Stimulated activated CD4-positive, alpha-beta T cell treated with anti-CD3 and anti-CD28 coated beads, Interleukin-1b, Interleukin-23, amount 100 ng/mL, for 48 hours (primary cell): ENCODE data around the gene TMEM178B.

Source experiments
- DNase-seq: peaks from one replicate; pipeline ENCODE4 v3.0.0-alpha.2; 2020

TMEM178B gene

DNA sequence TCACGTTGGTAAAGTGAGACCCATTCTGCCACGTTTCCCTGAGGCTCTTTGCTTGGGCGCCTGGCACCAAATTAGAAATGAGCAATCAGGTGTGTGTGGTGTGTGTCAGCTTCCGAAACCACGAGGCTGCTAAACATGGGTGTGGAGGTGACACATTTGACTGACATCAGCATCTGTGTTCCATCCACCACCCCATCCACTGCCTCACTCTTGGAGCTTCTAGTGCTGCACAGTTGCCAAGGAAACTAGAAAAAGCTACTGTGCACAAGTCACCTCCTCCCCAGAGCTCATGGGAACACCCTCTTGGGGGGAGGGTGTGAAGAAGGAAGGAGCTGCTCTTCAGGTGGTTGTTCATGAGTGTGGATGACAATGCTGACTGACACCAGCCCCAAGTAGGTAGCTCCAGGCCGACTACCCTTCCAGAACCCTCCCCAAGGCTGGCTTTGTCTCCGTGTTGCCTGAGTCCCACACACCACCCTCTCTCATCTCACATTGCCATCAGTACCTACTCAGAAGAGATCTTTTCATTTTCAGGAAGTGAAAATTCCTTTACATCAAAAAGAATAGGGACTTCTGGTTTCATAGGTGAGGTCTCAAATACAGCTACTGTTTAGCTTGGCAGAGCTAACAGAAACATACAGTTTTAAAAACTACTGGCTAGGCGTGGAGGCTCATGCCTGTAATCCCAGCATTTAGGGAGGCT, 152.2 kb downstream of the TMEM178B start:
- DNase-seq = no peak

DNA sequence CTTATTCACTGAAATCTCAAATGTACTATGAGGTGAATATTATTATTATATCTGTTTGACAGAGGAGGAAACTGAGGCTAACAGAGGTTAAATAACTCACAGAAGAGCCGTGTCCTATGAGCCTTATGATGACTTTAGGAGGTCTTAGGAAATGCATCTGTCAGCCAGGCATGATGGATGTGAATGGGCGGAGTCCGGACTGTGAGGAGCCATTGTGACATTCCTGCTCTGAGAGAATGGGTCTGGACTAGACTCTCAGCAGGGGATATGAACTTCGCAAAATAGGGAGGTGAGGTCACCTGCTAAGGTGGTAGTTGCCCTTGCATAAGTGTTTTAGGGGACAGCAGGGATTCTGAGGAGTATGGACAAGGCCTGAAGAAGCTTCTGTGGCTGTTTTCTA, 153.6 kb downstream of the TMEM178B start:
- DNase-seq = no peak

DNA sequence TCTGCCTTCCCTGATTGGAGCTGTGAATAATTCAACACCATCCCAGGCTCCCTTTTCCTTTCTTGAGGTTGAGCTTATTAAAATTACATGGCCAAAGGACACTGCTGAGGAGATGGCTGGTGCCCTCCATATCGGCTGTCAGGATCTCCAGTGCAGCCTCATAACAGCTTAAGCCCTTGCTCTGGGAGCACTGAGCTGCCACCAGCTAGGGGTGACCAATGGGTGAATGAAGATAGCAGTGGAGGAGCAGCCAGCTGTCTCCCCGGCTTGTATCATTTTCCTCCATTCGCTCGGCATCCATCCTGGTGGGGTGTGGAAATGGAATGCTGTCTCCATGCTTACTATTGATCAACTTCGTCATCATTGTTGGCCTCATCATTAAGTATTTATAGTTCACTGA, 154.6 kb downstream of the TMEM178B start:
- no peak for DNase-seq

DNA sequence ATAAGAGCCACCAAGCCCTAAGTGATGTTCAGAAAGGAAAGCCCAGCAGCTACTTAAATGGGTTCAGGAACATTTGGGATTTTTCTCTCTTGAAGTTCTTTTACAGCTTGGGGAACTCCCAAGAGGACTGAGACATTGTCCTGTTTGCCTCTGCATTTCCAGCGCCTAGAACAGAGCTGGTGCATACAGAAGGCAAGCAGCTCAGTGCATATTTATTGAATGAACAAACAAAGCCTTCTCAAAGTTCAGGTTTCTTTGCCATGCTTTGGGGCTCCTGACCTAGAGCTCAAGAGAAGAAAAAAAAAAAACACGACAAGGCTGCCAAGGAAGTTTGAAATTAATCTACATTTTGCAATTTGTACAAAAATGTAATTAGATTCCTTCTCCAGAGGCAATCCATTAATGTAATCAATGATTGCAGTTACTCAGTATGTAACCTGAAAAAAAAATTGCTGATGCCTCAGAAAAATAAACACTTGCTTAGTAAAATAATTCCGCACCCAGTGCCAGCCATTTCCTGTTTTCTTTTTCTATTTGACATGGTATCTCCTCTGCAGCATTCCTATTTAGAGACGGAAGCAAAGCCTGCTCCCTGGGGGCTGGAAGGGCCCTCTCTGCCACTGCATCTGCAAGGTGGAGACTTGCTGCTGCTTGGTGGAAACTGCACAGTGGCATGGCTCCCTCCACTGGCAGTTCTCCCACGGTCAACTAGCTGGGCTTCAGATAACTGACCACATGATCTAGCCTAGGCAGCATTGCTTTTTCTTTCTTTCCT, 157.3 kb downstream of the TMEM178B start:
- no peak for DNase-seq

DNA sequence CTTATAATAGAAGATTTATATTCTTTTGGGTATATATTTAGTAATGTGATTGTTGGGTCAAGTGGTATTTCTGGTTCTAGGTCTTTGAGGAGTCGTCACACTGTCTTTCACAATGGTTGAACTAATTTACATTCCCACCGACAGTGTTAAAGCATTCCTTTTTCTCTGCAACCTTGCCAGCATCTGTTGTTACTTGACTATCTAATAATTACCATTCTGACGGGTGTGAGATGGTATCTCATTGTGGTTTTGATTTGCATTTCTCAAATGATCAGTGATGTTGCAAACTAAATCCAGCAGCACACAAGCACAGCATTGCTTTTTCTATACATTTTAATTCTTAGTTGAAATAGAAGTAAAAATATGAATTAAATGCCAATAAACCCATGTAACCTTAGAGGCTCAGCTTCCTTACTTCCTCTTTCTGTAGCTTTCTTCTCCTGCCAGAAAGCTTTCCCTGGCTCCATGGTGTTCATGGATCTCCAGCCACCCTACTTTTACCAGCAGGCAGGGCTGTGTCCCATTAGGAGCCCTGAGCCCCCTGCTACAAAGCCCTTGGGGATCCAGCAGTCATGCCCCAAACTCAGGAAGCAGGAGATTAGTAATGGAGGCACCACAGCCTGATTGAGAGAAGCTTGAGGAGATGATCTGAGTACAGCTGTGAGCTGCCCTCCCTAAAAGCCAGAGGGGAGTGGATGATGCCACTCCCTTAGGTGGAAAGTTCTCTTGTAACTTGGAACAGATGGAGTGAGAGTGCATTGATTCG, 158.6 kb downstream of the TMEM178B start:
- no peak for DNase-seq

DNA sequence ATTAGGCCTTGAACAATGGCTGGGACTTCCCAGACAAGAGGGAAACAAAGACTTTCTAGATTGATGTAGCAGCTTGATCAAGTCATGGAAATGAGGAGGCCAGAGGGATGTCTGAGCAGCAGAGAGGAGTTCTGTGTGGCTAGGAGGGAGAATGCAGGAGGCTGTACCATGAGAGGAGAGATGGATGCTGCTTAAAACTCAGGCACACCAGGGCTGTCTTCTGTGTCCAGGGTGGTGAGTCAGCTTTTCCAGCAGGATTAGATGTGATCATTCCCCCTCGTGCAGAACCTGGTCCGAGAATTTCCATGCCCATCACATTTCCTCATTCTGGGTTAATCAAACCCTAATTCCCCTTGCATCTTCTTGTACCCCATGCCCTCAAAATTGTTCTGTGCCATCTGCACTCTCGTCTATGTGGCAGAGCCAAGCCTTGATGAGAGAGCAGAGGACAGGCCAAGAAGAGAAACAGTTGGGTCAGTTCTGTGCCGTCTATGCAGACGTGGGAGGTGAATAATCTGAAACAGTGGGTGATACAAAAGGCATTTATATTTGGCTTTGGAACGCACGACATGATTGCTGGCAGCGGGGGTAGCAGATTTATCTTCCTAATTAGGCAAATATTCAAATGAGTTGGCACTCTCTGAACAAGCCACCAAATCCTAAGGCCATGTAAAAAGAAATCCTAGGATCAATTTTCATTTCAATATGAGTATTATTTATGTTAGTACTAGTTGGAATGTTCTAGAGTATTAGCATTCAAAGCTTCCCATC, 160.7 kb downstream of the TMEM178B start:
- DNase-seq = no peak

DNA sequence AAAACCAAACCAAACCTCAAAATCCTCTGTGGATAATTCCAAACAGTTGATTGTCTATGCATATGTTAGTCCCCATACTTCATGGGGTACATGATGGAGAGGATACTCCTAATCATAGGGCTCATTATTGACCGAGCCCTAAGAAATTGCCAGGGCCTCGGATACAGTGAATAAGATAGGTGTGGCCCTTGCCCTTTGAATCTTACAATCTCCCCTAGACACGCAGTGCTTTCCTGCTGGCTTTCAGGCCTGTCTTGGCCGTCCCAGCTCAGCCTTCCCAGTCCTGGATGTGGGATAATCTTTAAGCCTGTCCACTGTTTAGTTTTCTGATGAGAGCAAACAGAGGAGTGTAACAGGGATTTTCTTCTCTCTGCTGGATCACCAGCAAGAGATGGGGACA, 161.8 kb downstream of the TMEM178B start:
- DNase-seq = no peak

DNA sequence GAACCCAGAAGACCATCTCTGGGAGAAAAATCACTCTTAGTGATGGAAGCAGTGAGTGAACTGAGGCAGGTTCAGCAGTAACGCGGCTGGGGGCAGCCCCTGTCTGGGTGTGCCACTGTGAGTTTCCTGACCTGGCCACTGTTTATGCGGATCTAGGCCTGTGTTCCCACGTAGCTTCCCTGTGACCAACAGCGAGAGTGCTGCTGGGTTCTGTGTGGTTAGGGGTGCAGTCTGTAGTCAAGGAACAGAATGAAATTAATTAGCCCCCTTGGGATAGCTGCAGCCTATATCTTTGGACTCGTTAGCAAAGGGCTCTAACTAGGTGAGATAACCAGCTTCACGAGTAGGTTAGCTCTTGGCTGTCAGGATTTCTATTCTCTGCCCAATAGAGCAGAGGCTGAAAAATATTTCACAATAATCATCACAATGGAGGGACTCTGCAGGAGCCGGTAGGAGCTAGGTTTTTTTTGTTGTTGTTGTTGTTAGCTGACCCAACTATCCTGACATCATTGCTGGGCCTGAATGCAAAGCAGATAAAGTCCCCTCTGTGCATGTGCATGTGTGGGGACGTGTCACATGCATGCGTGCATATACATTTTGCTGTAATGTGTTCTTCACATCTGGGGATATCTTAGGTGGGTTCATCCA, 164.9 kb downstream of the TMEM178B start:
- no peak for DNase-seq

DNA sequence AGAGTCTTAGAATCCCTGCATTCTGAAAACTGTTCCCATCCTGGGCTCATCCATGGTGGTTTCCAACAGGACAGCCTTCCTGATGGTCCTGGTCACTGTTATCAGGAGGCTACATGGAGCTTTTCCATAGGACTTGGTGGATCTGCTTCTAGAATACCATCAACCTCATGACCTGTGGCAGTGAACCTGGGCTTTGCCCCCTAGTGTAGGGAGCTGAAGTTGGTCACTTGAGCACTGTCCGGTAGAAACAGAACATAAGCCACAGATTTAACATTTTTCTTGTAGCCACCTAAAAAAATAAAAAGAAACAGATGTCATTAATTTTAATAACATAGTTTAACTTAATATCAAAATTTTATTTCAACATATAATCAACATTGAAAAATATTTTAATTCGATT, 165.8 kb downstream of the TMEM178B start:
- no peak for DNase-seq

DNA sequence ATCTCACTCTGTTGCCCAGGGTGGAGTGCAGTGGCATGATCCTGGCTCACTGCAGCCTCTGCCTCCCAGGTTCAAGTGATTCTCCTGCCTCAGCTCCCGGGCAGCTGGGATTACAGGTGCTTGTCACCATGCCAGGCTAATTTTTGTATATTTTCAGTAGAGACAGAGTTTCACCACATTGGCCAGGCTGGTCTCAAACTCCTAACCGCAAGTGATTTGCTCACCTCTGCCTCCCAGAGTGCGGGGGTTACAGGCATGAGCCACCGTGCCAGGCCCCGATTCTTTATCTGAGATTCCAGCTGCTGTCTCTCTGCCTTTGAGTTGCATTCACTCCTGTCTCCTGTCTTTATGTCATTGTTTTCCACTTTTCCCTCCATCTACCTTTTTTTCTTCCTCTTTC, 168.7 kb downstream of the TMEM178B start:
- DNase-seq = no peak

DNA sequence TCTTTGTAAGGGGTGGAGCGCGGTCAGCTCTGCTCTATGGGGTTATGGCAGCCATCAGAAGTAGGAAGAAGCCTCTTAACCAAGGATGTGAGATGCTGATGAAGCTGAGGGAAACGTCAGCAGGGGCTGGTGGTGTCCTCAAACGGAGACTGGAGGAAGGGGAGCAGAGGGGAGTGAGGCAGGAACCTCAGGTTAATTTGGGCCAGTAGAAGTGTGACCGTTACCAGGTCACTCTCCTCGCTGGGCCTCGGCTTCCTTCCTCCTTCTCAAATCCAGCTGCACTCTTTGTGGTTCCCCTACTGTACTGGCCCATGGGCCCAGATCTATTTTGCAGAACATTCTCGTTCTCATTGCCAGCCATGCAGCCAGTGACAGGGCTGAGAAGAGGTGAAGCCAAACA, 169.5 kb downstream of the TMEM178B start:
- no peak for DNase-seq

DNA sequence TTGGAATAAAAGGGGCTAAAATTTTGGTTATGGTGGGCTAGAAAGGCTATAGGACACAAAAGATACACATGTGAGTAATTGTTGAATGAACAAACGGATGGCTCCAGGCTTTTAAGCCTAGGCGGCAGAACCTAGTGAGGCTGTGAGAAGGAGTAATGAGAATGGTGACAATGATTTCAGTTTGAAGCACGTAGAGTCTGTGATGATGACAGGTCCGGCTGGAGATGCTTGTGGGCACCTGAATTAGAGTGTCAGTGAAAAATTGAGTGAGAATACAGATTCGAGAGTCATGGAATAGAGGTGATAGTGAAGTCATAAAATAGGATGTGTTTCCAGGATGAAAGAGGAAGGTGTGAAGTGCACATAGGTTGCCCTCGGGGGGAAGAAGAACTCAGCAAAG, 170.6 kb downstream of the TMEM178B start:
- DNase-seq = no peak

DNA sequence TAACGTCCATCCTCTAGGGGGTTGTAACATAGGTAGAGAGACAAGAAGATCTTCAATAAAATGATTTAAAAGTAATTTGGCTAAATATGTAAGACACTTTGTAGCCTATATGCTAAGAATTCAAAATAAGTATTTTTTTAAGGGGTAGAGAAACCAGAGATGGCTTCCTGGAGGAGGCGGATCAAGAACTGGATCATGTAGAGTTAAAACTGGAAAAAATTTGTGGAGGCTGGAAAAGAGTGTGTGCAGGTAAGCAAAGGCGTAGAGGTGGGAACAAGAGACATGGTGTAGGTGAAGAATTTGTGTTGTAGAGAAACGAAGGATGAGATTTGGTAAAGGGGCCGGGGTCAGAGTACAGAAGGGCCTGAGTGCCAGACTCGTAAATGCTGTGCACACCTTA, 172.6 kb downstream of the TMEM178B start:
- DNase-seq = no peak

DNA sequence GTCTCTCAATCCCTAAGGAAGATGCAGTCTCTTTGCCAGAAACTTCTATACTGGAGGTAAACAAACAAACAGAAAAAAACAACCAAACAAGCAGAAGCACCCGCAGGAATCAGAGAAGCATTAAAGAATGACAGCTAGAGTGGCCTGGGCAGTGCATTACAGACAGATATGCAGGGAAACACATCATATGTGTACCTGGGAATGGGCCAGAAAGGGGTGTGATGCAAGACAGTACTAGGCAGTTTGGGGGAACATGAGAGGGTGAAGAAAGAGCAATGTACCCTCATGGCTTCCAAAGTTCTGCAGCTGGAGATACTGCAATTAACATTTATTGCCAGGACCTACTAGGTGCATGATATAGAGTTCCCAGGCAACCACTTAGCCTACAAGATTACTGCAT, 177.3 kb downstream of the TMEM178B start:
- no peak for DNase-seq

DNA sequence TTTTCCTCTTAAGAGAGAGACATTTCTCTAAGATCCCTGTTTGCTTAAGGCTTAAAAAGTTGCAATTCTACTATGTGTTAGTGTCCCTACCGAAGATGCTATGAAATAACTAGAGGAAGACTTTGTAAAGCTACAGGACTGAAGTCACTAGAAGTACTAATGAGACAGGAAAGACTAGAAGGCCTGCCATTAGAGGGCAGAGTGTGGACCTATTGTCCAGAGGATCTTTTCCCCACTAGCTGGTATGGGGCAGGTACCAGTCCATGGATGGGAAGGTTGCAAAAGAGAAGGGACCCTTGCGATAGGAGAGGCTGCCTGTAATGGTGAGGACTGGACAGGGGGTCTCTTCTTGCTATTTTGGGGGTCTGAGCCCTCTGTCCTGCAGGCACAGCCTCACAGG, 178.1 kb downstream of the TMEM178B start:
- no peak for DNase-seq

DNA sequence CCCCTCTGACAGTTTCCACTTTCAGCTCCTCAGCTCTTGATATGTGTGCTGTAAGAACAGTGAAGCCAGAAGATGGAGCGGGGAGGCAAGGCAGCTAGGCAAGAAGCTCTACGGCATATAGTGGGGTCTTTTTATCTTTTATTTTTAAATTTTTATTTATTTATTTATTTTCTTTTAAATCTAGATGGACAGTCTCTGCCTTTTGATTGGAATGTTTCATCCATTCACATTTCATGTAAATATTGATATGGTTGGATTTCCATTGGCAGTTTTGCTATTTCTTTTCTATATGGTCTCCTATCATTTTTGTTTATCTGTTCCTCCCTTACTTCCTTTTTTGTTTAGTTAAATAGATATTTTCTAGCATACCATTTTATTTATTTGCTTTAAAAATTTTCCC, 183.7 kb downstream of the TMEM178B start:
- no peak for DNase-seq

DNA sequence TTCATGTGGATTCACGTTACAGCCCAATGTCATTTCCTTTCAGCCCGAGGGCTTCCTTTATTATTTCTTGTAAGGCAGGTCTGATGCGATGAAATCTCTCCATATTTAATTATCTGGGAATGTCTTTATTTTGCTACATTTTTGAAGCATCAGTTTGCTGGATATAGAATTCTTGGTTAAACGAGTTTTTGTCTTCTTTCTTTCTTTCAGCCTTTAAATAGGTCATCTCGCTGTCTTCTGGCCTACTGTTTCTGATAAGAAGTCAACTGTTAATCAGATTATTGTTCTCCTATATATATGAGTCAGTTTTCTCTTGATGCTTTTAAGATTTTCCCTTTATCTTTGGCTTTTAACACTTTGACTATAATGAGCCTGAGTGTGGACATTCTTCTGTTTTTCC, 184.7 kb downstream of the TMEM178B start:
- no peak for DNase-seq

DNA sequence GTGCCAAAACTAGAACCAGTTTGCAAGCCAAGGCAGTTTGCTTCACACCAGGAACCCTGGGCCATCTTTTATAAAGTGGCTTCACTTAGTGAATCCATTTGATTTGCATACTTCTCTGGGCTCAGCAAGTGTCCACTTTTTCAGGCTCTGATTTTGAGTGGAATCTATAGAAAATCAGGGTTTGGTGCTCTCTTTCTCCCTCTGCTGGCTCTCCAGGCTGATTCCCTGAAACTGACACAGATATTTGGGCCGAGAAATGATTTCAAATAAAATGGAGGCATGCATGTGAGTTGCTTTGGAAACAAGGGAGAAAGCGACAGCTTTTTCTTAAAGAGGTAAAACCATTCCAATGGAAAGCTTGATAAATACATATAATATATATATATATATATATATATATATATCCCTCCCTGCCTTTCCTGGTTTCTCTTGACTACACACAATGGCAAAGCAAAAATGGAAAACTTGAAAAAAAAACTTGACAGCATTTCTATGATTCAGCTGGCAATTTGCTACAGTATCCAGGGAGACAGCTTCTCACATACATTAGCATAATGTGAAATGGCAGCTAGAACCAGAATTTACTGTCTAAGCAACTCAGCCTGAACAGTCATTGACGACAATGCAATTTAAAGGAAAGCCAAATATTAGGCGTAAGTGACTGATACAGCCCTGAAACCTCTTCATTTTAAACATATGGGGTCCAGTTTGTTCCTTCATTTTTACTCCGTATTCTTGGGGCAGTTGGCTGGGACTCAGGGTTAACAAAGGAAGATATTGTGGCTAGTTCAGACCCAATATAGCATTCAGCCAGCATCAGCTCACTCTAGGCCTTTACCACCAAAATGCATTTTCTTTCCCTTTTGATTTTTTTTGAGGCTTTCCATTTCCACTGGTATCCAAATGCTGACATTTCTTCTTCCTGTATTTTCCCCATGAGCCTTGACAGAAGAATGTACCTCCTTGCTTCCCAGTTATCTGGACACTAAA, 188.5 kb downstream of the TMEM178B start:
- no peak for DNase-seq

DNA sequence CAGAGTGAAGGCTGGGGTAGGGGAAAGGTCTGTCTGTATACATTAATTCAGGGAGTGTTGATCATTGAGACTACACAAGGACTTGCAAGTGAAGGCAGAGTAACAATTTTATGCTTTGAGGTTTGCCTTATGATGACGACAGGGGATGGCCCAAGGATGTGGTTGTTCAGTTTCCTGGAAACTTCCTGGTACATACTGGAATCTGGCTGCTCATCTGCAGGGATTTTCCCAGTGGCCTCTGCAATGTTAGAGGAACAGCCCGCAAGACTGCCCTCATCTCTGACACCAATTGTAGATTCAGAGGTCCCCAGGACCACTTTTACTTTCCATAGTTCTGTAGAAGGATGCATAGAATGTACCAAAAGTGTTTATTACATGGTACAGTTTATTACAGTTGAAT, 189.6 kb downstream of the TMEM178B start:
- DNase-seq = no peak

DNA sequence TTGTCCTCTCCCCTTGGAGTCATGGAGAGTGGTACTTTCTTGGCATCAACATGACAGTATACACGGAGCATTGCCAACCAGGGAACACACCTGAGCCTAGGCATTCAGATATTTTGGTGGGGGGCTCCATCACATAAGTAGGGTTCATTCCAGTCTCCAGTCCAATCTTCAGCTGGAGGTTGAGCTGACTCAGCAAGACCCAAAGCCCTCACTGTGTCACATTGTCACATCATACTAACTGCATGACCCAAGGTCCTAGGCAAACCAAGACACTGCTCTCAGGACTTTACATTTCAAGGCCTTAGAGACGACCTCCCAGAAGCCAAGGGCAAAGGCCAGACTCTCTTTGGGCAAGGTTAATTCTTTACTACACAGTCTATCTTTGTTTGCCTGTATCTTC, 190.1 kb downstream of the TMEM178B start:
- no peak for DNase-seq

DNA sequence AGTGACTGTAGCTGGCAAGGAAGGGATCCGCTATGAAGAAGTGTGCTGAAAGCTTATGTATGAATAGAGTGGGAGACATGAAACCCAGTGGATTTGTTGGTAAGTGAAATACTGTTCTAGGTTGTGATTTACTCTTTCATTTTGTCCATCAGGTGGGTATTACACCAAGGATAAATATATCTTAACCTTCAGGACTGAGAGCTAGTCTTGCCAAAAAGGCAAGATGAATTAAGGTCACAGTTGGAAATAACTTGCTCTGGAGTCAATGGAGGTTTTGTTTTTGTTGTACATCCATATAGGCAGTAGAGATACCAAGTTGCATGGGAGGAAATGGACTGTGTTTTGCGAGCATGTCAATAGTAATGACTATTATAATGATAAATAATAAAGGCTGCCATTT, 190.6 kb downstream of the TMEM178B start:
- DNase-seq = no peak
